ENCODE measurements around the gene UNC79.
A peak's percentile ranks its signal among the peaks of the same experiment; 100 is the strongest.

The UNC79 gene

DNA sequence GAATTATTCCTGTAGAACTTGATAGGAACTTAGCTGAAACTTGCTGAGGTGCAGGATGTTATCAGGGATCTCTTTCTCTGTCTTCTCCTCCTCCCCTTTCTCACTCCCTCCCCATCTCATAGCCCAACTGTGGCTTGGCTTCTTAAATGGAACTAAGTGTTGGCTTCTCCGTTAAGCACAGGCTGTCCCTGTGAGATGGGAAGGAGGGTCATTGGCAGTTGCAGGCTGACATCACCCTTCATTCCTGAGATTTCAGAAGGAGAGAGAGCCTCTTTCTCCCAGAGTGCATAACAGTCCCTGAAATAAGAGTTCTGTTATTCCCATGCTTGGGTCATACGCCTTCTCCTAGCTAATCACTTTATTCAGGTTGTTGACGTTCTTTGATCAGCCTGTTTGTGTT lies 162.0 kb downstream of the UNC79 start:
- no peak overlapping the region for H2AFZ ChIP-seq (ENCODE audit: low read length)
- H3K36me3 ChIP-seq (replicated peaks; ENCODE audit: insufficient read depth, low read length), result no peaks in the 10 kb centered on the region
- H3K4me3 ChIP-seq (ENCODE audit: low read length), result no peak overlapping the region
- no peak overlapping the region for H3K27ac ChIP-seq (ENCODE audit: low read length)
- H3K79me2 ChIP-seq (ENCODE audit: low read length), result no peaks in the 10 kb centered on the region
- no peaks in the 10 kb centered on the region for H4K20me1 ChIP-seq (ENCODE audit: insufficient read depth, low read length)
- no peaks in the 10 kb centered on the region for H3K27me3 ChIP-seq (replicated peaks; ENCODE audit: insufficient read depth, low read length)
- no peaks in the 10 kb centered on the region for H3F3A ChIP-seq (ENCODE audit: insufficient read depth, low read length)
- H3K9me3 ChIP-seq (replicated peaks; ENCODE audit: insufficient read depth, low read length), result no peaks in the 10 kb centered on the region
- H3K9ac ChIP-seq (ENCODE audit: low read length), result no peak overlapping the region
- no peaks in the 10 kb centered on the region for H3K9me2 ChIP-seq (replicated peaks; ENCODE audit: insufficient read depth, low read length)
- TF ChIP-seq EZH2 (optimal IDR thresholded peaks at IDR 0.05; ENCODE audit: low read depth, low read length), result no peak
- TF ChIP-seq, protein P1, sequence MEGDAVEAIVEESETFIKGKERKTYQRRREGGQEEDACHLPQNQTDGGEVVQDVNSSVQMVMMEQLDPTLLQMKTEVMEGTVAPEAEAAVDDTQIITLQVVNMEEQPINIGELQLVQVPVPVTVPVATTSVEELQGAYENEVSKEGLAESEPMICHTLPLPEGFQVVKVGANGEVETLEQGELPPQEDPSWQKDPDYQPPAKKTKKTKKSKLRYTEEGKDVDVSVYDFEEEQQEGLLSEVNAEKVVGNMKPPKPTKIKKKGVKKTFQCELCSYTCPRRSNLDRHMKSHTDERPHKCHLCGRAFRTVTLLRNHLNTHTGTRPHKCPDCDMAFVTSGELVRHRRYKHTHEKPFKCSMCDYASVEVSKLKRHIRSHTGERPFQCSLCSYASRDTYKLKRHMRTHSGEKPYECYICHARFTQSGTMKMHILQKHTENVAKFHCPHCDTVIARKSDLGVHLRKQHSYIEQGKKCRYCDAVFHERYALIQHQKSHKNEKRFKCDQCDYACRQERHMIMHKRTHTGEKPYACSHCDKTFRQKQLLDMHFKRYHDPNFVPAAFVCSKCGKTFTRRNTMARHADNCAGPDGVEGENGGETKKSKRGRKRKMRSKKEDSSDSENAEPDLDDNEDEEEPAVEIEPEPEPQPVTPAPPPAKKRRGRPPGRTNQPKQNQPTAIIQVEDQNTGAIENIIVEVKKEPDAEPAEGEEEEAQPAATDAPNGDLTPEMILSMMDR (IDR thresholded peaks at IDR 0.05; ENCODE audit: low read length), result no peak
- no peak for TF ChIP-seq EZH2phosphoT487 (IDR thresholded peaks at IDR 0.05; ENCODE audit: low read length)
- no peaks in the 10 kb centered on the region for H3K4me1 ChIP-seq (ENCODE audit: low read length)
- no peak overlapping the region for H3K4me2 ChIP-seq (ENCODE audit: low read depth, low read length)
- DNase-seq, result no peak

DNA sequence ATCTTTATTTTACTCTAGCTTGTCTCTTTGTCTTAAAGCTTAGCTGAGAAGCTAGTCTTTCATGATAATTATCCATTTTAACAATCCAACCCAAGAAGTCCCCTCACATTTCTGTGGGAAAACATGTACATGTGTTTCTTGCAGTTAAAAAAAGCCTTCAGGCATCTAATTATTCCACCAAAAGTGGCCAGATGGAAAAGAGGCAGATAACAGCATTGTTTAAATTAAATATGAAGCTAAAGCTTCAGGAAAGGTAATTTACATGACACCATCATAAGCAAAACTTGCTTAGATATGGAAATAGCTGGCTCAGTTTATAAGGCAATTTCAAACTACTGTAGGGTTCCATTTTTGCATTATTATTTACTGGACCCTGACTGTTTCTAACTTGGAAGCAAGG lies 175.4 kb downstream of the UNC79 start:
- Histone ChIP-seq H3K9me3 (replicated peaks; ENCODE audit: insufficient read depth, low read length) (no peaks in the 10 kb centered on the region), H3K79me2 (ENCODE audit: low read length) (no peaks in the 10 kb centered on the region), H3K4me1 (ENCODE audit: low read length) (no peaks in the 10 kb centered on the region), H2AFZ (ENCODE audit: low read length) (no peak overlapping the region), H3K4me2 (ENCODE audit: low read depth, low read length) (no peak overlapping the region), H3K9ac (ENCODE audit: low read length) (no peak overlapping the region), H3K27ac (ENCODE audit: low read length) (no peak overlapping the region), H3K9me2 (replicated peaks; ENCODE audit: insufficient read depth, low read length) (no peaks in the 10 kb centered on the region), H3K36me3 (replicated peaks; ENCODE audit: insufficient read depth, low read length) (no peaks in the 10 kb centered on the region), H3K4me3 (ENCODE audit: low read length) (no peak overlapping the region), H3K27me3 (replicated peaks; ENCODE audit: insufficient read depth, low read length) (no peaks in the 10 kb centered on the region), H4K20me1 (ENCODE audit: insufficient read depth, low read length) (no peaks in the 10 kb centered on the region), H3F3A (ENCODE audit: insufficient read depth, low read length) (no peaks in the 10 kb centered on the region)
- TF ChIP-seq EZH2 (optimal IDR thresholded peaks at IDR 0.05; ENCODE audit: low read depth, low read length), result no peak
- no peak for TF ChIP-seq EZH2phosphoT487 (IDR thresholded peaks at IDR 0.05; ENCODE audit: low read length)
- TF ChIP-seq, protein P1 (IDR thresholded peaks at IDR 0.05; ENCODE audit: low read length), result no peak
- DNase-seq, result no peak

DNA sequence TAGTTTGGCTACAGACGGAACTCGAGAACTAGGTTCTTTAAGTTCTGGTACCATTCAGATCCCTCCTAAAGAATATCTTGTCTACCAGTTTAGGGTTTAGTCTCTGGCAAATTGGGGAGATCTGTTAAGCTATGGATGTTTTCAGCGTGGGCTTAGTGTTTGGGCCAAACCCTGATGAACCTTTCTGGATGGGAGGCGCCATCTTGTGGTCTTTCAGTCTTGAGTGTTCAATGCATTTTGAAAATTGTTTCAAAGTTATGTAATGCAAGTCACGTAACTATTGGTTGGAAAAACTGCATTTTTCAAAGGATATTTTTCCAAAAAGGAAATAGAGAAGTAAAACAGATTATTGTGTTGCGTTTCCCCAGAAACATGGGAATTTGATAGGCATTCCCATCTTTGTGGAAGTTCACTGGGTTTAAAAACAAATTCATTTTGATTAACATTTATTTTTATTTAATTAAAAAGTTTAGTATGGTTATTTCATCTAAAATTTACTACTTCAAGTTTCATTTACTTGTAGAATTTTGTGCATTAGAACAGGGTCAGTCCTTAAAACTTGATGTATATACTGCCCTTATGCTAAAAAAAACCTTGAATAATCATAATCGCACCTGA lies 188.5 kb downstream of the UNC79 start:
- no peak overlapping the region for H2AFZ ChIP-seq (ENCODE audit: low read length)

More for the DNA sequence above, 188.5 kb downstream of the UNC79 start:
- Histone ChIP-seq H3K27me3 (replicated peaks; ENCODE audit: insufficient read depth, low read length) (no peaks in the 10 kb centered on the region), H3K4me3 (ENCODE audit: low read length) (no peak overlapping the region), H3K79me2 (ENCODE audit: low read length) (no peaks in the 10 kb centered on the region), H3K4me2 (ENCODE audit: low read depth, low read length) (no peak overlapping the region), H3K36me3 (replicated peaks; ENCODE audit: insufficient read depth, low read length) (no peaks in the 10 kb centered on the region), H4K20me1 (ENCODE audit: insufficient read depth, low read length) (no peaks in the 10 kb centered on the region), H3F3A (ENCODE audit: insufficient read depth, low read length) (no peaks in the 10 kb centered on the region), H3K4me1 (ENCODE audit: low read length) (no peaks in the 10 kb centered on the region), H3K9me3 (replicated peaks; ENCODE audit: insufficient read depth, low read length) (no peaks in the 10 kb centered on the region), H3K9ac (ENCODE audit: low read length) (no peak overlapping the region), H3K9me2 (replicated peaks; ENCODE audit: insufficient read depth, low read length) (no peaks in the 10 kb centered on the region), H3K27ac (ENCODE audit: low read length) (no peak overlapping the region)
- no peak for TF ChIP-seq EZH2phosphoT487 (IDR thresholded peaks at IDR 0.05; ENCODE audit: low read length)
- TF ChIP-seq, protein P1 (IDR thresholded peaks at IDR 0.05; ENCODE audit: low read length), result peak; percentile 55
- DNase-seq, result peak; percentile 33
